Measurements from ENCODE around the gene LOXL4.

The LOXL4 gene

DNA sequence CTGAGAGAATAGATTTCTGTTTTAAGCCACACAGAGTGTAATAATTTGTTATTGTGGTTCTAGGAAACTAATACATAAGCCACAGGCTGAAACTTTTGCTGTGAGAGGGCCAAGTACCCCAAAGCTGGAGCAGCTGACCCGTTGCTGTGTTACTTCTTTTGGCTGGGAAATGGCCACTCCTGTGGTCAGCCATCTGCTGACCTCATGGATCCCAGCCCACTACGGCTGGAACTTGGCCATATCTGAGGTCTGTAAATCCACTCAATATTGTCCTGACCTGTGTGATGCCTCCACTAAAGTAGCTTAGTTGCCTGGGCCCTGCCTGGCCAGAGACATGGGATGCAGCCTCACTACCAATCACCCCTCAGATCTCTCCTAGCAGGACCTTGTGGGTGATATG is 17.4 kb upstream of the LOXL4 start:
- H3K36me3 Mint-ChIP-seq, result peaks cover 2 to 4% of the 10 kb centered on the region in 2 donors
- H3K27ac Mint-ChIP-seq, result no peak overlapping the region
- DNase-seq, result no peak
- no peak overlapping the region for H3K4me3 Mint-ChIP-seq
- peaks cover 38 to 45% of the 10 kb centered on the region in 2 donors for H3K27me3 Mint-ChIP-seq
- no peaks in the 10 kb centered on the region for H3K4me1 Mint-ChIP-seq
- ATAC-seq (replicated peaks), result no peak
- peaks cover 10 to 14% of the 10 kb centered on the region in 2 donors for H3K9me3 Mint-ChIP-seq

DNA sequence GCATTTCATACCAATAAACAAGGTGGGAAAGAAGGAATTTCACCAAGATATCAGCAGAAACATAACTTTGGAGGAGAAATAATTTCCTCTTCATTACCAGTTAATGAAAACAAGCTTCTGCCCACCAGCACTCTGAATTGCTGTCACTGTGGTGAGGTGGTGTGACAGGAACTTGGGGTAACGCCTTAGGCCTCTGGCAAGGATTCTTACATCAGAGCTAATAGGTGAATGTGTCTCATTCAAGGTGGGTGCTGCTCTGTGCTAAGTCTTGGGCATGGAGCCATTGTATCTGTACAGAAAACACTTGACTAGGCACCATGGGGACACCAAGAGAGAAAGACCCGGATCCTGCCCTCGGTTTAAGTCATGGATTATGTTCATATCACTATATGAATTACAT is 8.3 kb upstream of the LOXL4 start:
- DNase-seq (no peak), ATAC-seq (replicated peaks) (no peak)
- H3K27me3 Mint-ChIP-seq, result peaks cover 30 to 33% of the 10 kb centered on the region in 2 donors
- H3K4me3 Mint-ChIP-seq, result no peak overlapping the region
- no peak overlapping the region for H3K27ac Mint-ChIP-seq
- H3K9me3 Mint-ChIP-seq, result peaks cover 5 to 6% of the 10 kb centered on the region in 2 donors
- peaks cover 2 to 4% of the 10 kb centered on the region in 2 donors for H3K36me3 Mint-ChIP-seq
- H3K4me1 Mint-ChIP-seq, result peaks cover 0 to 6% of the 10 kb centered on the region in 2 donors

DNA sequence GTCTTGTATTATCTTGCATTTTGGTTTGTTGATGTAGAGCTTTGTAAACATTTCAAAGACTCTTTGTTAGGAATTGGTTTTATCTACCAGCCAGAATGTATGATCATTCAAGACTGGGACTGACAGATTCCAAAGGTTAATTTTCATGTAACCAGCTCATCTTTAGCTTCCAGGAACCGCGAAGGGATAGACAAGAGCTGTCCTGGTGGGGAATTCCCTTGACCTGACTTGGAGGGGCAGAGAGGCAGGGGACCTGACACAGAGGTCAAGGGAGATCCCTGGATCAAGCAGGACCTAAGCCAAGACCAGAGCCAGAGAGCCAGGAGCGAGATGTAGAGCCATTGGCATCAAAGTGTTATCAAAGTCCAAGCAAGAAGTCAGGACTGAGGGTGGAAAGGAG is 6.6 kb upstream of the LOXL4 start:
- Mint-ChIP-seq H3K27ac (no peak overlapping the region), H3K4me3 (no peak overlapping the region), H3K4me1 (peaks cover 5 to 6% of the 10 kb centered on the region in 2 donors), H3K9me3 (no peaks in the 10 kb centered on the region), H3K27me3 (peaks cover 16 to 17% of the 10 kb centered on the region in 2 donors), H3K36me3 (no peaks in the 10 kb centered on the region)
- ATAC-seq (replicated peaks) (no peak), DNase-seq (no peak)

DNA sequence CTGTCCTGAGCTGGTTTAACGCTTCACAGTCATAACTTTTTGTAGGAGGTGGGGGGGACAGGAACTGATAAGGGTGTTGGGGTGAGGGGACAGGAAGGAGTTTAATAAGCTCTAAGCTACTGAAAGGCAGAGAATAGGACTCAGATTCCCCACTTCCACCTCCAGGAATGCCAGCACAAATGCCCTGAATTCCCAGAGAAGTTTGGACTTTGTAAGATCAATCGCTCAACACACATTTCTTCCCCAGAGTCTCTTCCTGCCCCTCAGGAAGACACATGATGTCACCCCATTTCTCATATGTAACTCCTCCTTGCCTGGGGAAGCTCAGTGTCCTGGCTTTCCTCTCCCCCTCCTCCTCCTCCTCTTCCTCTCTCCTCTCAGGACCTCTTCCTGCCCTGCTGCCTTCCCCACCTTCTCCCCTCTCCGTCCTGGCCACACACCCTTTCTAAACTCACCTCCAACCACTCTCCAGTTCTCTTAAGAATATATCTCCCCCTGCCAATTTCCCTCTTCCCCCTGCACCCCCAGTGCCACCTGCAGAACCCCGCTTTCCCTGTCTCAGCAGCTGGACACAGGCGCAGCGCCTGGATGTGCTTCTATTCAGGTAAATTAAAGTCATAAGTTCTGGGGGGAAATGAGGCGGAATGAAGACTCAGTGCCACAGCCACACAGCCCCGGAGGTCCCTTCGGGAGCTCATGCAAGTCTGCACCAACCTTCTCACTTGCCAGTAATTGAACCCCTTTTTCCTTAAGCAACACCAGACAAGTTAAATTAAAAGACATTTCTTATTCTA is 5.3 kb upstream of the LOXL4 start:
- Mint-ChIP-seq H3K27me3 (peaks cover 6 to 19% of the 10 kb centered on the region in 2 donors), H3K4me3 (no peak overlapping the region), H3K9me3 (no peaks in the 10 kb centered on the region), H3K36me3 (no peaks in the 10 kb centered on the region), H3K27ac (no peak overlapping the region), H3K4me1 (peaks cover 11% of the 10 kb centered on the region in 2 donors)
- DNase-seq (no peak), ATAC-seq (replicated peaks) (no peak)

DNA sequence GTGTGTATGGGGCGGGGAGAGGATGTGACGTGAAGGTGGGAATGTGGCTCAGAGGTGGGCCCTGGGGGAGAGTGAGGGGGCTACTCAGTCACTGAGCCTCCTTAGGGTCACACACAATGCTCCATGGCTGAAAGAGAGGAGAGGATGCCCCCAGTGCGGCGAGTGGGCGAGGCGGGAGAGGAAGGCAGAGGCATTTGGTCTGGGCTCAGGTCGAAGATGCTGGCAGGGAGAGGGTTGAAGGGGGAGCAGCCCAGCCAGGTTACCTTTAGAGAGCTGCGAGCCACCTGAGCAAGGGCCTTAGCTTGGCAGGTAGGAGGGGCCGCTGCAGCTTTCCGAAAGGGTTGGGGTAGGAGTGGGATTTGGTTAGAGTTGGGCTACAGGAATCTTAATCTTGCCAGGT is 4.7 kb upstream of the LOXL4 start:
- H3K27ac Mint-ChIP-seq, result no peak overlapping the region
- H3K9me3 Mint-ChIP-seq, result no peaks in the 10 kb centered on the region
- no peaks in the 10 kb centered on the region for H3K36me3 Mint-ChIP-seq
- ATAC-seq (replicated peaks) (no peak), DNase-seq (no peak)
- no peak overlapping the region for H3K4me3 Mint-ChIP-seq
- H3K4me1 Mint-ChIP-seq, result peaks cover 13 to 14% of the 10 kb centered on the region in 2 donors
- peaks cover 5 to 17% of the 10 kb centered on the region in 2 donors for H3K27me3 Mint-ChIP-seq

DNA sequence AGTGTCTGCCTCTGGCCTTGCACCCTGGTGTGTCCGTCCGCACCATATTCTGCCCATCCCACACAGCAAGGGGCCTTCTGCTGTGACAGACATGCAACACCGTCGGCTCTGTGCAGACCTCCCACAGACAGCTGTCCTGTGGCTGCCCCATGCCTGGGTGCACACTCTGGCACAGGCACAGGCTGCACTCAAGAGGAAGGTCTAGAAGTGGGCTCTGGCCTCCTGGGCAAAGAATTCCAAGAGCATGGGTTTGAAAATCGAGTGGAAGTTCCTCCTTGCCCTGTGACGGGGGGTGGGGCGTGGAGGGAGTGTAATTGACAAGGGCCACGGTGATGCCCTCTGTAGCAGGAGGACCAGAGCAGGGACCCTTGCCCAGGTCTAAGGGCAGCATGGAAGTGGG is 4.3 kb upstream of the LOXL4 start:
- Mint-ChIP-seq H3K4me3 (no peak overlapping the region), H3K4me1 (peaks cover 13 to 18% of the 10 kb centered on the region in 2 donors), H3K27me3 (peaks cover 5 to 17% of the 10 kb centered on the region in 2 donors), H3K36me3 (no peaks in the 10 kb centered on the region), H3K9me3 (no peaks in the 10 kb centered on the region), H3K27ac (no peak overlapping the region)
- no peak for ATAC-seq (replicated peaks)
- no peak for DNase-seq

DNA sequence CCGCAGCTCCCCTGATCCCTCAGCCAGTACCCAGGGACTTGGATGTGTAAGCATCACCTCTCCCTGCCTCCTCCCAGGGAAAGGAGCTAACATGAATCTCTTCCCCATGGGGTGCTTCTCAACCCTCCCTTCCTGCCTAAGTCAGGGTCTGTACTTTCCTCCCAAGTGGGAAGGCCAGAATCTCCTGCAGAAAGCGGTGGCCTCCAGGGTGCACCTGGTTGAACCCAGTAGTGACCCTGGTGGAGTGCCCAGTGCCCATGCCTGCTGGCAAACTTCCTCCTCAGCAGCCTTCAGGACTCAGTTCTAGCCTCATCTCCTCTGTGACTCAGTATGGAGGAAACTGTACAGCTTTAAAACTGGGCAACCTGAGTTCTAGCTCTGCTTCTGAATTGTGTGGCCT is 2.8 kb upstream of the LOXL4 start:
- ATAC-seq (replicated peaks), result no peak
- Mint-ChIP-seq H3K4me1 (peaks cover 15% of the 10 kb centered on the region in 2 donors), H3K27ac (no peak overlapping the region), H3K4me3 (no peak overlapping the region), H3K36me3 (no peaks in the 10 kb centered on the region), H3K27me3 (peaks cover 5 to 22% of the 10 kb centered on the region in 2 donors), H3K9me3 (no peaks in the 10 kb centered on the region)
- no peak for DNase-seq

DNA sequence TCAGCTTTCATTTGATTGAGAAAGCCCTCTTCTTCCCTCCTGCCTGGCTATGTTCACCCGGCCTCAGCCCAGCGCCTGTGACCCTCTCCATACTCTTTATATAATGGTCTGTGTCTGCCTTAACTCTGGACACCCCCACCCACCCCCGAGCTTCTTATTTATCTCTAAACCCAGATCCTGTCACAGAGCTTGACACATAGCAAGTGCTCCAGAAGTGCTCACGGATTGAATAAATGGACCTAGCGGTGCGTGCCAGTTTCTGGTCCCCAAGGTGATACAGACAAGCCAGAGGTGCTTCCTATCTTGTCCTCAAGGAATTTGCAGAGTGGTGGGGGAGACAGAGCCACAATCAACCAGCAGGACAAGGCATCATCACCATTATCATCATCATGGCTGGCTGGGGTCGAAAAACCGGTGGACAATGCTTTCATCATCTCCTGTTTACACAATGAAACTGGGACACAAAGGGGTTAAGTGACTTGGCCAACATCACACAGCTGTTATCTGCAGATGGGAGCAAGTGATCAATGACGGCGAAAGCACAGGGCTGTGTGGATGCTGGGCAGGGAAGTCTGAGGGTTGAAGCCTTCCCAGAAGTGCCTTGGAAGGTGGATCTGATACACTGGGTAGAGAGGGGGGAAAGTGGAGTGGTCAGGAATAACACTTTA is 2.2 kb upstream of the LOXL4 start:
- DNase-seq (no peak), ATAC-seq (replicated peaks) (no peak)
- H3K27ac Mint-ChIP-seq, result no peak overlapping the region
- H3K4me3 Mint-ChIP-seq, result no peak overlapping the region
- H3K36me3 Mint-ChIP-seq, result no peaks in the 10 kb centered on the region
- peaks cover 12 to 15% of the 10 kb centered on the region in 2 donors for H3K4me1 Mint-ChIP-seq
- H3K27me3 Mint-ChIP-seq, result peaks cover 5 to 22% of the 10 kb centered on the region in 2 donors
- no peaks in the 10 kb centered on the region for H3K9me3 Mint-ChIP-seq

DNA sequence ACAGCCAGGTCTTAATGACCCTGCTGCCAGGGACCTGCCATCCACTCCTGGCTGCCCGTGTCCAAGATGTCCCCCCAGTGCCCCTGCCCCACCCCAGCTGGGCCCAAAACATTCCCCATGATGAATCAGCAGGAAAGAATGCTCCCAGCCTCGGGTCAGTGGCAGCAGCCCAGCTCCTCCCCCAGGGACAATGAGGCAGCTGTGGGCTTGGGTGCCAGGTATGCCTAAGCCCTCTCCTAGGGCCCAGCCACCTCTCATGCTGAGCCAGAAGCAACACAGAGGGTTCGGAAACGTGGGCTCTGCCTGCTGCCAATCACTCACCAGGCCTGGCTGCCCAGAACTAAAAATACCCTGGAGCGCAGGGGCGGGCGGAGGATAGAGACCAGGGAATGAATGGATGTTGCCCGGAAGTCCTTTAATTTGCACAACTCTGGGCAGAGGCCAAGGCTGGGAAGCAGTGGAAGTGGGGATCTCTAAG is 1.5 kb upstream of the LOXL4 start:
- DNase-seq (no peak), ATAC-seq (replicated peaks) (no peak)
- H3K36me3 Mint-ChIP-seq, result no peaks in the 10 kb centered on the region
- H3K4me1 Mint-ChIP-seq, result peaks cover 13 to 17% of the 10 kb centered on the region in 2 donors
- peak overlapping the region in 1 of 2 donors; percentile 81 for H3K4me3 Mint-ChIP-seq
- no peak overlapping the region for H3K27ac Mint-ChIP-seq
- H3K27me3 Mint-ChIP-seq, result peaks cover 5 to 22% of the 10 kb centered on the region in 2 donors
- H3K9me3 Mint-ChIP-seq, result no peaks in the 10 kb centered on the region

DNA sequence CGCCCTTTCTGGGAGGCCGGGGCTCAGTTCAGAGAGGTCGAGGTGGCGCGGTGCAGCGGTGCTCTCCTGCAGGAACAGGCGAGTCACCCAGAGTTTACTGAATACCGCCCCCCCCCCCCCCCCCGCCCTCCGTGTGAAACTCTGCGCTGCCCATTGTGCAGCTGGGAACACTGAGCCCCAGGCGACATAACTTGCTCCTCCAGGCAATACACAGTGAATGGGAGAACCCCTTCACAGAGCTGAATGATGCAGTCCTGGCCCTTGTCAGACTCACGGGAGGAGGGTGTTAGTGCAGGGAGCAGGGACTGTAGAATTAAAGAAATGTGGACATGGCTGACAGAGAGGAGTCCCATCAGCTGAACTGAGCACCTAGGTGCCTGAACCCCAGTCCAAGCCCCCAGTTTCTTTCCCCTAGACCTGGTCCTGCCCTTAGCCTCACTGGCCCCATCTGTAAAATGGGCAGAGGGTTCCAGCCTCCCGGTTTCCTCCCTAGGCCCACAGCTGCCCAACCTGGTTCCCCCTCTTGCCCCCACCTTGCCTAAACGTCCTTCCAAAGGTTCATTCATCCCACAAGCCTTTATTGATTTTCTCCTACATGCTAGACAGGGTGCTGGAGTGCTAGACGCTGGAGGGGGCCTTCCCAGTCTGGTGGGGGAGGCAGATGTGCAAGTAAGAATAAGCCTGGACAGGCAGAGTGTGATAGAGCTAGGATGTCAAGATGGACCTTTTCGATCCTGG is 869 bp upstream of the LOXL4 start:
- Mint-ChIP-seq H3K9me3 (no peaks in the 10 kb centered on the region), H3K4me3 (peak overlapping the region; percentile 81), H3K27me3 (peaks cover 5 to 22% of the 10 kb centered on the region in 2 donors), H3K36me3 (no peaks in the 10 kb centered on the region), H3K4me1 (peaks cover 17 to 18% of the 10 kb centered on the region in 2 donors), H3K27ac (peak overlapping the region; percentile 73)
- ATAC-seq (replicated peaks), result peak; percentile 33
- no peak for DNase-seq

DNA sequence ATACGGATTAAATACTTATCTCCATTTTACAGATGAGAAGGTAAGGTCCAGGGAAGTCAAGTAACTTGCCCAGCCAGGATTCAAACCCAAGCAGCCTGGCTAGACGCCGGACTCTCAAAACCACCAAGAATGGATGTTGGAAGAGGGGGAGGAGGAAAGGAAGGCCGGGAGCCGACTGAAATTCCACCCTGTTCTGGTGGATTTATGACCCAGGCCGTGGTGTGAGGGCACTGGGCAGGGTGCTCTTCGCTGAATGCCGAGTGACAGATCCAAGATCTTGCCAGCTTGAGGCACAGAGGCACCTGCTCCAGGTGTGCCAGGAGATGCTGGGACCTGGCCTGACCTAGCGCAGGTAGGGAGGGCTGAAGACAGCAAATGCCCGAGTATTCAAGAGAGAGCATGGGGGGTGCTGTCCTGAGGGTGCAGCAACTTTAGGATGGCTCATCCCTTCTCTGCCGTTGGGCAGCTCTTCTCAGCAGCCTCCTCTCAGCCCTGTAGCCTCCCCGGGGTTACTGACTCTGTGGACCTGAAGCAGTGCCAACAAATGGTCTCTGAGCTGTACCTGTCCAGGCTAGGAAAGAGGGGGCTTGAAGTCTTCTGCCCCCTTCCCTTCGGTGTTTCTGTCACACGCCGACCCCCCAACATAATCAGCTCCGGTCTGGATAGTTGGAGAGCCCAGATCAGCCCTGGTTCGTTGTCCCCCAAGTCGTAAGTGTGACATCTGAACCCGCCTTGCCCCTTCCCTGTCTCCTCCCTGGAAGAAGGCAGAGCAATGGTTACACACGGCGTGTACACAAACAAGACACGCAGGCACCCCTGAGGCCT is 713 bp downstream of the LOXL4 start:
- H3K4me3 Mint-ChIP-seq, result peak overlapping the region; percentile 81 to 82
- H3K27me3 Mint-ChIP-seq, result peaks cover 0 to 17% of the 10 kb centered on the region in 2 donors
- H3K4me1 Mint-ChIP-seq, result peaks cover 17 to 18% of the 10 kb centered on the region in 2 donors
- no peaks in the 10 kb centered on the region for H3K9me3 Mint-ChIP-seq
- H3K36me3 Mint-ChIP-seq, result peaks cover 0 to 4% of the 10 kb centered on the region in 2 donors
- no peak for ATAC-seq (replicated peaks)
- DNase-seq, result no peak
- H3K27ac Mint-ChIP-seq, result peak overlapping the region; percentile 72

DNA sequence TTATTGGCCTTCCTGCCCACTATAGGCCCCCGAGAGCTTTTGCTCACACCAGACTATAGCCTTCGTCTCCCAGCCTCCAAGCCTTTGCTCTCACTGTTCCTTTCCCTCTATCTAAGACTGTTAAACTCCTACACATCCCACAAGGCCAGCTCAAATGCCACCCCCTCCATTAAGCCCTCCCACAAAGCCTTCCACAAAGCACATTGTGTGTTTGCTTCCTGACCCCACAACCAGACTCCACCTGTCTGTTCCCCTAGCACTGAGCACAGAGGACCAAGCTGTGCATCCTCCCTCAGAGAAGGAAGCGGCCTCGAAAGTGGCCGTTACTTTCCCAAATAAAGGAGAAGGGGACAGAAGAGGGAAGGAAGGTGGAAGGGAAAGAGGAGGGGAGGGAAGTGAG is 1.3 kb downstream of the LOXL4 start:
- no peak for DNase-seq
- peaks cover 0 to 15% of the 10 kb centered on the region in 2 donors for H3K27me3 Mint-ChIP-seq
- ATAC-seq (replicated peaks), result no peak
- peak overlapping the region in 1 of 2 donors; percentile 7 for H3K4me3 Mint-ChIP-seq
- no peaks in the 10 kb centered on the region for H3K9me3 Mint-ChIP-seq
- H3K36me3 Mint-ChIP-seq, result peaks cover 0 to 4% of the 10 kb centered on the region in 2 donors
- H3K4me1 Mint-ChIP-seq, result peaks cover 17 to 18% of the 10 kb centered on the region in 2 donors
- no peak overlapping the region for H3K27ac Mint-ChIP-seq

DNA sequence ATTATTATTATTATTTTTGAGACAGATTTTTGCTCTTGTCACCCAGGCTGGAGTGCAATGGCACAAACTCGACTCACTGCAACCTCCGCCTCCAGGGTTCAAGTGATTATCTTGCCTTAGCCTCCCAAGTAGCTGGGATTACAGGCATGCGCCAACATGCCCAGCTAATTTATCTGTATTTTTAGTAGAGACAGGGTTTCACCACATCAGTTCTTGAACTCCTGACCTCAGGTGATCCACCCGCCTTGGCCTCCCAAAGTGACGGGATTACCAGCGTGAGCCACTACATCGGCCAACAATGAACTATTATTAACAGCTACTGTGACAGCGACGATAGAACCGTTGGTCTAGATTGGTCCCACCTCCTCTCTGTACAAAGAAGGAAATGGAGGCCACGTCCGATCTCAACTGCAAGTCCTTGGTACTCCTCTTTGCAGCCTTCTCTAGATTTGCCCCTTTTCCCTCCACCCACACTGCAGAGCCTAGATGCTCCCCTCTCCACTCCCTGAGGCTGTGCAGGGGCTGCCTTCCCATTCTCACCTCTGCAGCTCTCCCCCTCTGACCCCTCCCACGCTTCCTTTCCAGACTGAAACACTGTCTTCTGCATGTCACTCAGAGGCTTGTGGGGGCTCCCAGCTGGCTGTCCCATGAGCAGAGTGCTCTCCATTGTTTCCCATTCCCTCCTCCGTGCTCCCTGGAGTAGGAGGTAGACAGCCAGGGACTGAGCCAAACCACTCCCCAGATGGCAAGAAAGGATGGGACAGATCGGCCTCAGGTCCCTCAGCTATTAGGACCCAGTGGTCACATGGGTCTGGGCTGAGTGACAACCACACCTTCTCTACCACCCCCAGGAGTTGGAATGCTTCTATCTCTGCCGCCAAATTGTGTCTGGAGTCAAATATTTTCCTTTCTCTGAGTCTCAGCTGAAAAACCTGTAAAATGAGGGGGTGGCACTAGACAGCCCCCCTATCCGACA is 2.3 kb downstream of the LOXL4 start:
- no peak for ATAC-seq (replicated peaks)
- H3K27me3 Mint-ChIP-seq, result peaks cover 0 to 13% of the 10 kb centered on the region in 2 donors
- peaks cover 17 to 18% of the 10 kb centered on the region in 2 donors for H3K4me1 Mint-ChIP-seq
- H3K36me3 Mint-ChIP-seq, result peaks cover 4 to 8% of the 10 kb centered on the region in 2 donors
- no peak for DNase-seq
- H3K27ac Mint-ChIP-seq, result no peak overlapping the region
- H3K4me3 Mint-ChIP-seq, result no peak overlapping the region
- no peaks in the 10 kb centered on the region for H3K9me3 Mint-ChIP-seq

All from stimulated activated naive B cell treated with anti-CD40 and anti-IgM and Interleukin-4, amounts not matched to agents 10 μg/mL and 1 μg/mL and 100 μg/mL, for 72 hours (primary cell).